Spleen (tissue), 7 donors: Measurements from ENCODE around the gene OXNAD1.

Experiments used
- CTCF ChIP-seq, 11 experiments: fragments of 200-600 bp in 7 of 11; fragments of 450-650 bp in 4 of 11; sonication (generic) in 4 of 11; IDR thresholded peaks in 8 of 11; conservative IDR thresholded peaks in 3 of 11; 1 replicate in 7 of 11; 2 replicates in 4 of 11; pipeline versions ENCODE4 v1.4.0 to v1.8.0; 2016 to 2021; ENCODE audit warnings: antibody characterized with exemption in 11 of 11, inconsistent platforms in 4 of 11, mild to moderate bottlenecking in 1 of 11
- POLR2AphosphoS5 ChIP-seq, 3 donors: sonication (generic); formaldehyde crosslinking; IDR thresholded peaks; one replicate each; pipeline ENCODE4 v1.5.1; 2017; ENCODE audit warnings: antibody characterized with exemption in 3 of 3
- donor health status: DM: no; HTN: no; CAD: no; lungs with moderate emphysema.
- donor health status: DM: no; HTN: no; CAD: no.
- donor health status: DM: no; HTN: no; CAD: no.

GRCh38 chr3:16229681-16230080, 35.3 kb upstream of the OXNAD1 start:
- TF ChIP-seq CTCF (IDR thresholded peaks at IDR 0.05 in 8 of 11, conservative IDR thresholded peaks at IDR 0.05 in 3 of 11): no peak
- TF ChIP-seq POLR2AphosphoS5 (IDR thresholded peaks at IDR 0.05): no peak
